ENCODE results near the gene KPNA5. TPM values are rescaled to one million over a fixed set of nuclear protein-coding genes. Genes with fewer than 3 reads are reported as not detected.

The KPNA5 gene
- total RNA-seq, 1 donor from 2014 or later: 17.4 TPM

Other genes with a start within 250 kb of the KPNA5 start
- 0.33 and 0.85 TPM in 2 replicates for gene CALHM6, start 219.8 kb upstream of the KPNA5 start, total RNA-seq
- gene CALHM5, start 169.6 kb upstream of the KPNA5 start, total RNA-seq: 2.5 and 3.4 TPM in 2 replicates
- gene TRAPPC3L, start 135.5 kb upstream of the KPNA5 start, total RNA-seq: 0.17 TPM in 1 of 2 replicates, not detected in the other
- gene CALHM4, start 127.5 kb upstream of the KPNA5 start, total RNA-seq: not detected in 2 replicates
- gene RWDD1, start 109.7 kb upstream of the KPNA5 start, total RNA-seq: 24.7 and 27.7 TPM in 2 replicates
- 0.47 and 0.68 TPM in 2 replicates for gene RSPH4A, start 64.7 kb upstream of the KPNA5 start, total RNA-seq
- 21.6 and 22.8 TPM in 2 replicates for gene ZUP1, start 12.4 kb upstream of the KPNA5 start, total RNA-seq
- 4.3 and 5.6 TPM in 2 replicates for gene FAM162B, start 84.5 kb downstream of the KPNA5 start, total RNA-seq
- gene GPRC6A, start 147.9 kb downstream of the KPNA5 start, total RNA-seq: not detected in 2 replicates
- gene RFX6, start 196.0 kb downstream of the KPNA5 start, total RNA-seq: not detected in 2 replicates